ENCODE results near the gene HNRNPCL2. TPM values are rescaled to one million over a fixed set of nuclear protein-coding genes. Genes with fewer than 3 reads are reported as not detected.
"Not testable (repeated sequence)": the region's sequence is repeated elsewhere in the genome, so short reads cannot be mapped to it uniquely, and the experiment has no call there.

Gene HNRNPCL2
- not detected in 2 replicates for total RNA-seq (ENCODE audit: low replicate concordance)

DNA sequence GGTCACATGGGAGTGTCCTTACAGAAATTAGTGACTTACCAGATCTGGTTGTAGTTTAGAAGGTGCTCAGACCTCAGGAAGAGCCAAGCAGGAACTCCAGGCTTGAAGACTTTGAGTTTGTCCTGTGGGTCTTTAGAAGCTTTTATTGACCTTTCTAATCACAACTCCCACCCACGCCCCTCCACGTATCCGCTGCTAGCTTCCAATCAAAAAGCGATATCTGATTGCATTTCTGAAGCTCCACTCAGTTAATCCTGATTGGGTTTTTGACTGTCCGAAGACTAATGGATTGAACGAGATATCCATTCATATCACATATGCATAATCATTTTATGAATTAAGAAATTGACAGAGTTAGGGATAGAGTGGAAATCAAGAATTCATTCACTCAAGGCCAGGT, at the start of gene HNRNPCL2:
HNRNPCL2 (minus strand) TSS at position 101 of the 400 bp plus-strand sequence. CDS start 454 bp downstream, outside the sequence.
- H3K27me3 ChIP-seq; H3K9ac ChIP-seq; H3K27me3 Mint-ChIP-seq (ENCODE audit: insufficient read depth, low read depth); H3K27ac Mint-ChIP-seq; H3K4me1 ChIP-seq; DNase-seq (ENCODE audit: low spot score); H3K4me2 ChIP-seq; H3F3A ChIP-seq (ENCODE audit: low read depth); H3K9me3 Mint-ChIP-seq; H3K79me2 ChIP-seq (ENCODE audit: low read depth); H3K4me3 ChIP-seq; H2AFZ ChIP-seq (replicated peaks); H3K36me3 ChIP-seq; H3K4me3 Mint-ChIP-seq; H4K20me1 ChIP-seq (ENCODE audit: low read depth); H3K36me3 Mint-ChIP-seq; H3K4me1 Mint-ChIP-seq; H3K27ac ChIP-seq: not testable (repeated sequence)
- H3K9me3 ChIP-seq (ENCODE audit: low read depth) = peaks cover 14% of the 10 kb centered on the region

DNA sequence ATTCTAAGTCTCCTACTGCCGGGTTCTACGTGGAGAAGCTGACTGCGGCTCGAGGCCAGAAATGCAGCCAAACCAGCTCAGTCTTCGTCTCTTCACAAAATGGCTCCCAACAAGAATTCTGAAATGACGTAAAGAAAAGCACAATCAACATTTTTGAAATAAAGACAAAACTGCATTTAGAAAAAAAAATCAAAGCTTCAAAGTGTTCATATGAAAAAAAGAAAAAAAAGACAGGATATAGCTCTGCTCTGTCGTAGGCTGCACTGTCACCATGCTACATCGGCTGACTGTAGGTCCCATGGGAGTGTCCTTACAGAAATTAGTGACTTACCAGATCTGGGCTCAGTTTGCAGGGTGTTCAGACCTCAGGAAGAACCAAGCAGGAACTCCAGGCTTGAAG, 48.9 kb upstream of the HNRNPCL2 start, which contains the start of gene HNRNPCL4:
HNRNPCL4 (minus strand) TSS at position 101 of the 400 bp plus-strand sequence. CDS start 164 bp downstream, outside the sequence.
- not testable (repeated sequence) for H3K79me2 ChIP-seq (ENCODE audit: low read depth); H3K4me1 ChIP-seq; H3K9me3 ChIP-seq (ENCODE audit: low read depth); H3K4me1 Mint-ChIP-seq; H3K36me3 ChIP-seq; H3K27me3 ChIP-seq; H3K4me2 ChIP-seq; H3K4me3 Mint-ChIP-seq; H3K27me3 Mint-ChIP-seq (ENCODE audit: insufficient read depth, low read depth); H3K4me3 ChIP-seq; H3K27ac ChIP-seq; H3F3A ChIP-seq (ENCODE audit: low read depth); H3K36me3 Mint-ChIP-seq; H3K9me3 Mint-ChIP-seq; DNase-seq (ENCODE audit: low spot score); H3K9ac ChIP-seq; H4K20me1 ChIP-seq (ENCODE audit: low read depth); H2AFZ ChIP-seq (replicated peaks); H3K27ac Mint-ChIP-seq

DNA sequence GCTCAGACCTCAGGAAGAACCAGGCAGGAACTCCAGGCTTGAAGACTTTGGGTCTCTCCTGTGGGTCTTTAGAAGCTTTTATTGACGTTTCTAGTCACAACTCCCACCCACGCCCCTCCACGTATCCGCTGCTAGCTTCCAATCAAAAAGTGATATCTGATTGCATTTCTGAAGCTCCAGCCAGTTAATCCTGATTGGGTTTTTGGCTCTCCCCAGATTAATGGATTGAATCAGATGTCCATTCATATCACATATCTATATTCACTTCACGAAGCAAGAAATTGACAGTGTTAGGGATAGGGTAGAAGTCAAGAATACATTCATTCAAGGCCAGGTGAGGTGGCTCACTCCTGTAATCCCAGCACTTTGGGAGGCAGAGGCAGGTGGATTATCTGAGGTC, 39.3 kb upstream of the HNRNPCL2 start, which contains the start of gene PRAMEF26:
PRAMEF26 (minus strand) TSS at position 101 of the 400 bp plus-strand sequence. CDS start 2,914 bp downstream, outside the sequence.
- not testable (repeated sequence) for H3K27ac ChIP-seq; H3K9me3 ChIP-seq (ENCODE audit: low read depth); H3K9ac ChIP-seq; H3K79me2 ChIP-seq (ENCODE audit: low read depth); H3K4me3 ChIP-seq; H3K4me1 ChIP-seq; H3K9me3 Mint-ChIP-seq; H3K27me3 Mint-ChIP-seq (ENCODE audit: insufficient read depth, low read depth); H3K36me3 ChIP-seq; DNase-seq (ENCODE audit: low spot score); H2AFZ ChIP-seq (replicated peaks); H3K4me2 ChIP-seq; H3K27ac Mint-ChIP-seq; H3K27me3 ChIP-seq; H4K20me1 ChIP-seq (ENCODE audit: low read depth); H3F3A ChIP-seq (ENCODE audit: low read depth); H3K4me1 Mint-ChIP-seq; H3K36me3 Mint-ChIP-seq; H3K4me3 Mint-ChIP-seq

DNA sequence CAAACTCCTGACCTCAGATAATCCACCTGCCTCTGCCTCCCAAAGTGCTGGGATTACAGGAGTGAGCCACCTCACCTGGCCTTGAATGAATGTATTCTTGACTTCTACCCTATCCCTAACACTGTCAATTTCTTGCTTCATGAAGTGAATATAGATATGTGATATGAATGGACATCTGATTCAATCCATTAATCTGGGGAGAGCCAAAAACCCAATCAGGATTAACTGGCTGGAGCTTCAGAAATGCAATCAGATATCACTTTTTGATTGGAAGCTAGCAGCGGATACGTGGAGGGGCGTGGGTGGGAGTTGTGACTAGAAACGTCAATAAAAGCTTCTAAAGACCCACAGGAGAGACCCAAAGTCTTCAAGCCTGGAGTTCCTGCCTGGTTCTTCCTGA, 46.2 kb downstream of the HNRNPCL2 start, which contains the start of gene PRAMEF25:
PRAMEF25 (plus strand) TSS at position 301 of the 400 bp plus-strand sequence. CDS start 2,920 bp downstream, outside the sequence.
- not testable (repeated sequence) for H3K9me3 ChIP-seq (ENCODE audit: low read depth); H3K4me1 ChIP-seq; H3K4me3 Mint-ChIP-seq; H3K27ac Mint-ChIP-seq; H3K79me2 ChIP-seq (ENCODE audit: low read depth); H3F3A ChIP-seq (ENCODE audit: low read depth); H3K4me1 Mint-ChIP-seq; DNase-seq (ENCODE audit: low spot score); H4K20me1 ChIP-seq (ENCODE audit: low read depth); H3K36me3 ChIP-seq; H3K4me3 ChIP-seq; H3K27me3 Mint-ChIP-seq (ENCODE audit: insufficient read depth, low read depth); H3K9me3 Mint-ChIP-seq; H3K9ac ChIP-seq; H3K27me3 ChIP-seq; H3K27ac ChIP-seq; H3K36me3 Mint-ChIP-seq; H2AFZ ChIP-seq (replicated peaks); H3K4me2 ChIP-seq

Other genes starting within 250 kb of the HNRNPCL2 start
- gene PRAMEF4, start 230.7 kb downstream of the HNRNPCL2 start, total RNA-seq (ENCODE audit: low replicate concordance) = not detected in 2 replicates
- gene PRAMEF10, start 218.6 kb downstream of the HNRNPCL2 start, total RNA-seq (ENCODE audit: low replicate concordance) = not detected in 2 replicates
- gene PRAMEF7, start 200.2 kb downstream of the HNRNPCL2 start, total RNA-seq (ENCODE audit: low replicate concordance) = not detected in 2 replicates
- gene PRAMEF6, start 169.3 kb downstream of the HNRNPCL2 start, total RNA-seq (ENCODE audit: low replicate concordance) = not detected in 2 replicates
- not detected in 2 replicates for gene PRAMEF27, start 60.3 kb downstream of the HNRNPCL2 start, total RNA-seq (ENCODE audit: low replicate concordance)
- gene HNRNPCL3, start 56.1 kb downstream of the HNRNPCL2 start, total RNA-seq (ENCODE audit: low replicate concordance) = not detected in 2 replicates
- gene PRAMEF25, start 46.1 kb downstream of the HNRNPCL2 start, total RNA-seq (ENCODE audit: low replicate concordance) = not detected in 2 replicates
- not detected in 2 replicates for gene PRAMEF26, start 39.2 kb upstream of the HNRNPCL2 start, total RNA-seq (ENCODE audit: low replicate concordance)
- not detected in 2 replicates for gene HNRNPCL4, start 48.8 kb upstream of the HNRNPCL2 start, total RNA-seq (ENCODE audit: low replicate concordance)
- gene PRAMEF9, start 55.0 kb upstream of the HNRNPCL2 start, total RNA-seq (ENCODE audit: low replicate concordance) = not detected in 2 replicates
- not detected in 2 replicates for gene PRAMEF13, start 84.6 kb upstream of the HNRNPCL2 start, total RNA-seq (ENCODE audit: low replicate concordance)
- not detected in 2 replicates for gene PRAMEF18, start 109.3 kb upstream of the HNRNPCL2 start, total RNA-seq (ENCODE audit: low replicate concordance)
- not detected in 2 replicates for gene PRAMEF5, start 137.3 kb upstream of the HNRNPCL2 start, total RNA-seq (ENCODE audit: low replicate concordance)
- not detected in 2 replicates for gene PRAMEF8, start 168.3 kb upstream of the HNRNPCL2 start, total RNA-seq (ENCODE audit: low replicate concordance)
- not detected in 2 replicates for gene PRAMEF33, start 186.7 kb upstream of the HNRNPCL2 start, total RNA-seq (ENCODE audit: low replicate concordance)
- not detected in 2 replicates for gene PRAMEF15, start 198.7 kb upstream of the HNRNPCL2 start, total RNA-seq (ENCODE audit: low replicate concordance)
- gene PRAMEF14, start 230.3 kb upstream of the HNRNPCL2 start, total RNA-seq (ENCODE audit: low replicate concordance) = not detected in 2 replicates